D341Med (cell line): ENCODE results near the gene CSF1R.

ENCODE experiments used
- DNase-seq: peaks from one replicate; pipeline ENCODE4 v3.0.0; 2012; ENCODE audit warnings: low spot score

CSF1R gene

GRCh38 chr5:150069672-150070627 lies 16.4 kb downstream of the CSF1R start:
- no peak for DNase-seq

GRCh38 chr5:150068961-150069645 lies 17.3 kb downstream of the CSF1R start:
- no peak for DNase-seq

- DNase-seq, result no peak
Measured at GRCh38 chr5:150068472-150068871, 17.9 kb downstream of the CSF1R start.

GRCh38 chr5:150068071-150068470 lies 18.3 kb downstream of the CSF1R start:
- DNase-seq, result no peak

GRCh38 chr5:150067405-150067960 lies 18.9 kb downstream of the CSF1R start:
- no peak for DNase-seq

- DNase-seq, result no peak
Measured at GRCh38 chr5:150066901-150067396, 19.4 kb downstream of the CSF1R start.

- no peak for DNase-seq
Measured at GRCh38 chr5:150066436-150066835, 19.9 kb downstream of the CSF1R start.

- DNase-seq, result no peak
Measured at GRCh38 chr5:150065886-150066285, 20.5 kb downstream of the CSF1R start.

- DNase-seq, result no peak
Measured at GRCh38 chr5:150065346-150065745, 21.0 kb downstream of the CSF1R start.

GRCh38 chr5:150064681-150065220 lies 21.6 kb downstream of the CSF1R start:
- DNase-seq, result no peak

- no peak for DNase-seq
Measured at GRCh38 chr5:150063638-150064037, 22.7 kb downstream of the CSF1R start.

- no peak for DNase-seq
Measured at GRCh38 chr5:150062216-150062922, 24.0 kb downstream of the CSF1R start.

- no peak for DNase-seq
Measured at GRCh38 chr5:150061538-150061995, 24.8 kb downstream of the CSF1R start.

GRCh38 chr5:150060471-150060870 lies 25.9 kb downstream of the CSF1R start:
- DNase-seq, result no peak

- DNase-seq, result no peak
Measured at GRCh38 chr5:150059623-150060022, 26.7 kb downstream of the CSF1R start.

GRCh38 chr5:150058480-150059126 lies 27.8 kb downstream of the CSF1R start:
- DNase-seq, result no peak

- no peak for DNase-seq
Measured at GRCh38 chr5:150057996-150058395, 28.4 kb downstream of the CSF1R start.

GRCh38 chr5:150057511-150057910 lies 28.8 kb downstream of the CSF1R start:
- no peak for DNase-seq

- DNase-seq, result no peak
Measured at GRCh38 chr5:150057052-150057451, 29.3 kb downstream of the CSF1R start.

GRCh38 chr5:150056075-150056443 lies 30.3 kb downstream of the CSF1R start:
- DNase-seq, result no peak
